Suprapubic skin (tissue), 4 donors: ENCODE results near the gene MED13L. TPM values are rescaled to one million over a fixed set of nuclear protein-coding genes. Genes with fewer than 3 reads are reported as not detected.

Experiments used
- DNase-seq, 2 donors: peaks; one replicate each; pipeline ENCODE4 v3.0.0-alpha.2; 2019; ENCODE audit warnings: low spot score in 2 of 2
- H3K27ac ChIP-seq: fragments of 200-600 bp; sonication (generic); one replicate; pipeline ENCODE4 v1.5.1; 2019
- H3K27me3 ChIP-seq: fragments of 200-600 bp; sonication (generic); one replicate; pipeline ENCODE4 v1.5.1; 2019
- H3K36me3 ChIP-seq: fragments of 200-600 bp; sonication (generic); one replicate; pipeline ENCODE4 v1.5.1; 2019
- H3K4me1 ChIP-seq: fragments of 200-600 bp; sonication (generic); one replicate; pipeline ENCODE4 v1.5.1; 2019
- H3K4me3 ChIP-seq: fragments of 200-600 bp; sonication (generic); one replicate; pipeline ENCODE4 v1.5.1; 2019; ENCODE audit warnings: mild to moderate bottlenecking
- H3K9me3 ChIP-seq: fragments of 200-600 bp; sonication (generic); one replicate; pipeline ENCODE4 v1.5.1; 2019
- EP300 ChIP-seq: sonication (generic); formaldehyde crosslinking; IDR thresholded peaks from one replicate; pipeline ENCODE4 v1.6.1; 2017; ENCODE audit warnings: antibody characterized with exemption
- POLR2A ChIP-seq, 2 donors: fragments of 450-650 bp; IDR thresholded peaks; one replicate each; pipeline ENCODE4 v1.6.1; 2017; ENCODE audit warnings: antibody characterized with exemption in 2 of 2, mild to moderate bottlenecking in 2 of 2, moderate library complexity in 2 of 2
- POLR2AphosphoS5 ChIP-seq, 3 donors: sonication (generic); formaldehyde crosslinking; IDR thresholded peaks; one replicate each; pipeline ENCODE4 v1.6.1; 2017; ENCODE audit warnings: antibody characterized with exemption in 3 of 3
- whole genome bisulfite sequencing: methylation state at CpG from one replicate; pipeline ENCODE4 v1.1.5; 2018; 5-methylcytosine and 5-hydroxymethylcytosine counted together
- total RNA-seq, 4 donors: library from RNA; depleted of rRNA; stranded (reverse); fragments of >200 nt; gene quantifications; one replicate each; pipeline ENCODE4 v1.1.0, GENCODE V29; 2016
- TF ChIP-seq, protein P1 (sequence below), 2 donors: fragments of 200-600 bp in 1 of 2; fragments of 450-650 bp in 1 of 2; sonication (generic) in 1 of 2; IDR thresholded peaks; one replicate each; pipeline ENCODE4 v1.5.1; 2016 to 2019; ENCODE audit warnings: antibody characterized with exemption in 2 of 2, mild to moderate bottlenecking in 1 of 2, moderate library complexity in 1 of 2

Gene MED13L
- total RNA-seq, 4 donors from 2014 or later, result 173 to 418 (median 228) TPM

DNA sequence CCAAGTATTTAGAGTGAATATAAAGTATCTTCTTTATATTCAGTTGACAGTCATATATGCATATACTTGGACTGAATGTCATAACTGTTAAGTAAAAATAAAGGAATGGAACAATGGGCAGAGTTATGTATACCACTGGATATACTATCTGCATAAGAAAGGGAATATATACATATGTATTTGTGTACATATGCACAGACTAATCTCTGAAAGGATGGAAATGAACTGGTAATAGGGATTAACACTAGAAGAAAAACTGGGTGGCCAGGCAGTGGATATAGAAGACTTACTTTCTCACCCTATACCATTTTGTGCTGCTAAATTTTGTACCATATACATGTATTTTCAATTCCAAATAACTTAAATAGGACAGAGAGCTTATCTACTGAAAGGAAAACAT lies 200.1 kb downstream of the MED13L start:
- H3K27ac ChIP-seq, result no peak overlapping the region
- H3K36me3 ChIP-seq, result no peaks in the 10 kb centered on the region
- DNase-seq, result no peak
- peaks cover 4% of the 10 kb centered on the region for H3K4me1 ChIP-seq
- H3K4me3 ChIP-seq, result no peak overlapping the region
- no peaks in the 10 kb centered on the region for H3K27me3 ChIP-seq
- TF ChIP-seq POLR2A (IDR thresholded peaks at IDR 0.05) (no peak), EP300 (no peak), POLR2AphosphoS5 (IDR thresholded peaks at IDR 0.05) (no peak)
- TF ChIP-seq, protein P1, sequence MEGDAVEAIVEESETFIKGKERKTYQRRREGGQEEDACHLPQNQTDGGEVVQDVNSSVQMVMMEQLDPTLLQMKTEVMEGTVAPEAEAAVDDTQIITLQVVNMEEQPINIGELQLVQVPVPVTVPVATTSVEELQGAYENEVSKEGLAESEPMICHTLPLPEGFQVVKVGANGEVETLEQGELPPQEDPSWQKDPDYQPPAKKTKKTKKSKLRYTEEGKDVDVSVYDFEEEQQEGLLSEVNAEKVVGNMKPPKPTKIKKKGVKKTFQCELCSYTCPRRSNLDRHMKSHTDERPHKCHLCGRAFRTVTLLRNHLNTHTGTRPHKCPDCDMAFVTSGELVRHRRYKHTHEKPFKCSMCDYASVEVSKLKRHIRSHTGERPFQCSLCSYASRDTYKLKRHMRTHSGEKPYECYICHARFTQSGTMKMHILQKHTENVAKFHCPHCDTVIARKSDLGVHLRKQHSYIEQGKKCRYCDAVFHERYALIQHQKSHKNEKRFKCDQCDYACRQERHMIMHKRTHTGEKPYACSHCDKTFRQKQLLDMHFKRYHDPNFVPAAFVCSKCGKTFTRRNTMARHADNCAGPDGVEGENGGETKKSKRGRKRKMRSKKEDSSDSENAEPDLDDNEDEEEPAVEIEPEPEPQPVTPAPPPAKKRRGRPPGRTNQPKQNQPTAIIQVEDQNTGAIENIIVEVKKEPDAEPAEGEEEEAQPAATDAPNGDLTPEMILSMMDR (IDR thresholded peaks at IDR 0.05), result no peak
- H3K9me3 ChIP-seq, result no peaks in the 10 kb centered on the region

DNA sequence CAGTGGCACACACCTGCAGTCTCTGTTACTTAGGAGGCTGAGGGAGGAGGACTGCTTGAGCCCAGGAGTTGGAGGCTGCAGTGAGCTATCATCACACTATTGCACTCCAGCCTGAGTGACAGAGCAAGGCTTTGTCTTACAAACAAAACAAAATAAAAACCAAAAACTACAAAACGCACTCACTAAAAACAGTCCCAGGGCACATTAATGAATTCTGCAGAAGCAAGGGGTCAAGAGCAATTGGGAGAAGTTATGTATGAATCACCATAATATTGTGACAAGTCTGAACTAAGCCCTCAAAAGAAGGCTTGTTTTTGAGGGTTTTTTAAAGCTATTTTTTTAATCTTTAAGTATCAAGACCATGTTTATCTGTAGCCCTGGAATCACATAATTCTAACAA lies 201.1 kb downstream of the MED13L start:
- no peaks in the 10 kb centered on the region for H3K9me3 ChIP-seq
- WGBS, result 89% methylated on average over 1 of the region's 1 CpG
- TF ChIP-seq EP300 (no peak), POLR2A (IDR thresholded peaks at IDR 0.05) (no peak), POLR2AphosphoS5 (IDR thresholded peaks at IDR 0.05) (no peak)
- TF ChIP-seq, protein P1 (IDR thresholded peaks at IDR 0.05), result no peak
- no peak for DNase-seq
- no peak overlapping the region for H3K27ac ChIP-seq
- peaks cover 11% of the 10 kb centered on the region for H3K4me1 ChIP-seq
- no peak overlapping the region for H3K4me3 ChIP-seq
- no peaks in the 10 kb centered on the region for H3K36me3 ChIP-seq
- H3K27me3 ChIP-seq, result no peaks in the 10 kb centered on the region

DNA sequence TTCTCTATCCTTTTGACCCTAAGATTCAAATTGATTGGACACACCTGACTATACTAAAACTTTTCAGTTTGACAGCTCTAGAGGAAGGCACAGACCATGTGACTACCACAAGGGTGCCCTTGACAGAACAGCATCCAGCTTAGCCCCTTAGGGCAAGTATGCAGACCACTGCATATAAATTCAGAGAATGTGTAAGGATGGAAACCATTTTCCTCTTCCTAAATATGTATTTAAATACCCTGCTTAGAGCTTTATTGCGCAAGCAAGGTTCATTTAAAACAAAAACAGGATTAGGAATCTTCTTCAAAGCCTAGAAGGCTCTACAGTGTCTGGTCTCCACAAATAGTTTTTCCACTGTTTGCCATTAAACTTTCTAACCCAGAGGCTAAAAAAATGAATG lies 202.8 kb downstream of the MED13L start:
- no peak overlapping the region for H3K27ac ChIP-seq
- peaks cover 11% of the 10 kb centered on the region for H3K4me1 ChIP-seq
- no peak for DNase-seq
- H3K4me3 ChIP-seq, result no peak overlapping the region
- TF ChIP-seq, protein P1 (IDR thresholded peaks at IDR 0.05), result no peak
- no peak for TF ChIP-seq POLR2AphosphoS5 (IDR thresholded peaks at IDR 0.05)
- no peak for TF ChIP-seq EP300
- TF ChIP-seq POLR2A (IDR thresholded peaks at IDR 0.05), result no peak
- H3K9me3 ChIP-seq, result no peaks in the 10 kb centered on the region
- WGBS, result 97% methylated on average over 1 of the region's 1 CpG
- no peaks in the 10 kb centered on the region for H3K27me3 ChIP-seq
- H3K36me3 ChIP-seq, result no peaks in the 10 kb centered on the region

DNA sequence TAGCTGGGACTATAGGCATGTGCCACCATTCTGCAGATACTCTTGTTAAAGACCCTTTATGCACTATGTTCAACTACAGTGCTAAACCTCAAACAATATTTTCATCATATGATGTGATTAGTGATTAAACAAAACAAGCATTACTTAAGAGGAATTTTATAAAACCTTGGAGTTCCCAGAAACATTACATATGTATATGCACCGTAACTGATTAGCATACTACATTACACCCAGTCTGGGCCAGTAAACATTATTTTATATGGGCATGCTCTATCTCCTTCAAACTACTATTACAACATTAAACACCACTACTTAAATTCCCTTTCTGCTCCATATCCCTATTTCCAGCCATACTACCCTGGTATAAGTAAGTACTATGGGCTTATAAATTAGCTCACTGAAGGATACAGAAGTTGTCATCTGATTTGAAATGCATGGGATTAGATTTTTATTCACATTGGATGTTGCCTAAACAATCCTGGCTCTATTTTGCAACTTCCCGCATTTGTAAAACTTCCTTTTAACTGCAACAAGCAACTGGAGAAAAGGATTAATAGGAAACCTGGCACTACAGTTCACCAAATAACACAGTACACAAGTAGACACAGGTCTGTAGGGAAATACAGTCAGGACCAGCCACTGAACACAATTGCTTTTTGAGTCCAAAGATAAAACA lies 205.8 kb downstream of the MED13L start:
- Histone ChIP-seq H3K4me3 (no peak overlapping the region), H3K9me3 (no peaks in the 10 kb centered on the region), H3K27me3 (no peaks in the 10 kb centered on the region), H3K27ac (no peak overlapping the region), H3K36me3 (no peaks in the 10 kb centered on the region), H3K4me1 (peaks cover 15% of the 10 kb centered on the region)
- TF ChIP-seq, protein P1 (IDR thresholded peaks at IDR 0.05), result no peak
- TF ChIP-seq POLR2A (IDR thresholded peaks at IDR 0.05) (no peak), EP300 (no peak), POLR2AphosphoS5 (IDR thresholded peaks at IDR 0.05) (no peak)
- WGBS, result 83% methylated on average over 2 of the region's 2 CpGs
- no peak for DNase-seq

DNA sequence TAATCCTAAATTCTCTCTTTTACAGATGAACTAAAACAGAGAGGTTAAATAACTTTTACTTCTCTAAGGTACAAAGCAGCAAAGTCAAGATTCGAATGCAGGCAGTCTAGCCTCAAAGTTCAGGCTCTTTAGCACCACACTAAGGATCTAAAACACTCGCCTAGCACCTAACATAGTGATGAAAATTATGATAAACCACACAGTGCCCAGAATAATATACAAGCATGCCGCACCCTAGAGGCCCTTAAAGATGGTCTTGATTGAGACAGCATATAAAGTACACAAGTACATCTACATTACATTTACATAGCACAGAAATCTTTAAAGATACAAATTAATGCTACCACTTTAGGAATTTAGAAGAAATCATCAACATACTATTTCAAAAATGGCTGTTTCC lies 207.0 kb downstream of the MED13L start:
- H3K4me1 ChIP-seq, result peaks cover 25% of the 10 kb centered on the region
- DNase-seq, result no peak
- no peaks in the 10 kb centered on the region for H3K9me3 ChIP-seq
- no peak overlapping the region for H3K4me3 ChIP-seq
- TF ChIP-seq POLR2A (IDR thresholded peaks at IDR 0.05) (no peak), POLR2AphosphoS5 (IDR thresholded peaks at IDR 0.05) (no peak), EP300 (no peak)
- TF ChIP-seq, protein P1 (IDR thresholded peaks at IDR 0.05), result no peak
- no peak overlapping the region for H3K27ac ChIP-seq
- WGBS, result 95% methylated on average over 3 of the region's 3 CpGs
- H3K36me3 ChIP-seq, result no peaks in the 10 kb centered on the region
- no peaks in the 10 kb centered on the region for H3K27me3 ChIP-seq
